GM19372 (cell line): ENCODE data around the gene ACSS1.

ENCODE experiments used
- ATAC-seq: cut with Tn5 transposase; IDR thresholded peaks from one replicate; pipeline ENCODE4 v1.9.1; 2021; ENCODE audit warnings: mild to moderate bottlenecking, low read depth, moderate library complexity; ENCODE audit not compliant: unreplicated experiment

The ACSS1 gene

GRCh38 chr20:25061103-25061799 lies 3.3 kb upstream of the ACSS1 start:
- ATAC-seq, result no peak

- ATAC-seq, result no peak
Measured at GRCh38 chr20:25059866-25060465, 2.0 kb upstream of the ACSS1 start.

- no peak for ATAC-seq
Measured at GRCh38 chr20:25058847-25059810, 1.2 kb upstream of the ACSS1 start.

- peak; percentile 34 for ATAC-seq
Measured at GRCh38 chr20:25057234-25058050, 497 bp downstream of the ACSS1 start.

- peak; percentile 26 for ATAC-seq
Measured at GRCh38 chr20:25056690-25057233, 1.2 kb downstream of the ACSS1 start.

- ATAC-seq, result no peak
Measured at GRCh38 chr20:25055711-25056495, 2.0 kb downstream of the ACSS1 start.

GRCh38 chr20:25054995-25055629 lies 2.8 kb downstream of the ACSS1 start:
- ATAC-seq, result no peak

- no peak for ATAC-seq
Measured at GRCh38 chr20:25054096-25054820, 3.7 kb downstream of the ACSS1 start.

GRCh38 chr20:25053255-25054031 lies 4.5 kb downstream of the ACSS1 start:
- ATAC-seq, result no peak

GRCh38 chr20:25052255-25053194 lies 5.4 kb downstream of the ACSS1 start:
- no peak for ATAC-seq

GRCh38 chr20:25051386-25052155 lies 6.4 kb downstream of the ACSS1 start:
- no peak for ATAC-seq

- ATAC-seq, result no peak
Measured at GRCh38 chr20:25050501-25051350, 7.2 kb downstream of the ACSS1 start.

- no peak for ATAC-seq
Measured at GRCh38 chr20:25050082-25050481, 7.9 kb downstream of the ACSS1 start.

GRCh38 chr20:25049261-25050060 lies 8.5 kb downstream of the ACSS1 start:
- ATAC-seq, result no peak
